ENCODE results near the gene AKR1C2.
"Not testable (repeated sequence)": the region's sequence is repeated elsewhere in the genome, so short reads cannot be mapped to it uniquely, and the experiment has no call there.

DNA sequence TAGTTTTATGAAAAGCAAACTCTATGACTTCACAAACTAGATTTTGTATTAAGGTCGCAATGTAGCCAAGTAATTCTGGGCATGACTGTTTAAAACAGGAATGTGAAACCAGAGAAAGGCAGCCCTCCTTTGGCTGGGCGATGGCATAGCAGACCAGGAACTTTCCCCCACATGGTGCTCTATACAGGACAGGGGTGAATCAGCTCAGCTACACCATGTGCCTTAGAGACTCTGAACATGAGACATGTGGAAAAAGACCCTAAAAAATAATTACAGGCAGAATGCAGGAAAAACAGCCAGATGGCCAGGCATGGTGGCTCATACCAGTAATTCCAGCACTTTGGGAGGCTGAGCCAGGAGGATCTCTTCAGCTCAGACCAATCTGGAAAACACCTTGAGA is 60.7 kb downstream of the AKR1C2 start:
- not testable (repeated sequence) for TF ChIP-seq SUZ12 (IDR thresholded peaks at IDR 0.05; ENCODE audit: extremely low read depth, insufficient read depth, insufficient read length); ZNF274 (IDR thresholded peaks at IDR 0.05; ENCODE audit: low read depth, low read length)

Data from NT2/D1 (cell line).